Bone marrow (tissue), 2 donors: Measurements from ENCODE around the gene HDGFL2.
"Not testable (repeated sequence)": the region's sequence is repeated elsewhere in the genome, so short reads cannot be mapped to it uniquely, and the experiment has no call there.

ENCODE experiments used
- DNase-seq, 2 donors: peaks; one replicate each; lab custom pipeline; 2025; lab: John Stamatoyannopoulos, UW

Gene HDGFL2

DNA sequence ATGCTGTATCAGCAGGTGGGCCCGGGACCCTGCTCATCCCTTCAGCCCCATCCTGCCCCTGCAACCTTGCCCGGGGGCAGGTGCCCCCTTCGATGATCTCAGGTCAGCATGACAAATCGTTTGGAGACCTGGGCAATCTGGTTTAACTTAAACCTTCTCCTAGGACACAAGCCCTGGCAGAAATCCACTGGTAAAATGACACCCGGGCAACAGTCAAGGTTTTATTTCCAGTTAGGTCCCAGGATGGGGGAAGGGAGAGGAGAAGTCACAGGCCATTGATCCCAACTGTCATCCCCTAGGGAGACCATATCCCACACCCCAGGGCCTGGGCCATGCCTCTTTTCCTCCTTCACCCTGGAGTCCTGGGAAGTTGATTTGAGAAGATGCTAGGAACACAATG, 64.7 kb downstream of the HDGFL2 start:
- no peak for DNase-seq

DNA sequence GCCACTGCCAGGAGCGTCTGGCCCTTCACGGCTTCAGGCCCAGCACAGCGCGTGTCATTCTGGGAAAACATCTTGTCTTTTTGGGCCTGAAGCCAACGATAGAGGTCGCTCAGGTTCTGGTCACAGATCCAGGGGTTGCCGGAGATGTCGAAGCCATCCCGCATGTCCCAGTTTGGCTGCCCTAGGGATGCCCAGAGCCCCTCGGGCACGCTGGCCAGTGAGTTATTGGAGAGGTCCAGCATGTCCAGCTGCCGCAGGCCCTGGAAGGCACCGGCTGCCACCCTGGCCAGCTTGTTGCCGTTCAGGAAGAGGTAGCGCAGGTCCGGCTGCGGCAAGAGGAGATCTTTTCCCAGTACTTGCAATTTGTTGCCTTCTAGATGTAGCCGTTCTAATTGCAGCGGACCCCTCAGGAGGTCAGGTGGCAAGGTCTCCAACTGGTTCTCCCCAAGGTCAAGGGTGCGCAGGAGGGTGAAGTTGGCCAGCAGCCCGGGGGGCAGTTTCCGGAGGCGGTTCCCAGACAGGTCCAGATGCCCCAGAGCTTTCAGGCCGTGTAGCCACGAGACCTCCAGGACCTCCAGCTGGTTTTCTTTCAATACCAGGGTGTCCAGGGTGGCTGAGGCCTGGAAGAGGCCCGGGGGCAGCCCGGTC, 66.0 kb downstream of the HDGFL2 start:
- no peak for DNase-seq

DNA sequence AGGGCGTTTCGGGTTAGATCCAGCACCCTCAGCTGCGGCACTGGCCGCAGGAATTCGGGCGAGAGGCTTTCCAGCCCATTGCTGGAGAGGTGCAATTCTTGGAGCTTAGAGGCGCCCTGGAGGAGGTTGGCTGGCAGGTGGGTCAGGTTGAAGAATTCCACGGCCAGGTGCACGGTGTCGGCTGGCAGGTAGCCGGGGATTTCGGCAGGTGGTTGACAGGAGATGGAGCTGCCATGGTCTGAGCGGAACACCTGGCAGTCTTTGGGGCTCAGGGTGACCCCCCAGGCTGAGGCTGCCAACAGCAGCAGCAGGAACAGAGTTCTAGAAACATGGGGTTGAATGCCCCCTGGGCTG, 66.5 kb downstream of the HDGFL2 start:
- no peak for DNase-seq

DNA sequence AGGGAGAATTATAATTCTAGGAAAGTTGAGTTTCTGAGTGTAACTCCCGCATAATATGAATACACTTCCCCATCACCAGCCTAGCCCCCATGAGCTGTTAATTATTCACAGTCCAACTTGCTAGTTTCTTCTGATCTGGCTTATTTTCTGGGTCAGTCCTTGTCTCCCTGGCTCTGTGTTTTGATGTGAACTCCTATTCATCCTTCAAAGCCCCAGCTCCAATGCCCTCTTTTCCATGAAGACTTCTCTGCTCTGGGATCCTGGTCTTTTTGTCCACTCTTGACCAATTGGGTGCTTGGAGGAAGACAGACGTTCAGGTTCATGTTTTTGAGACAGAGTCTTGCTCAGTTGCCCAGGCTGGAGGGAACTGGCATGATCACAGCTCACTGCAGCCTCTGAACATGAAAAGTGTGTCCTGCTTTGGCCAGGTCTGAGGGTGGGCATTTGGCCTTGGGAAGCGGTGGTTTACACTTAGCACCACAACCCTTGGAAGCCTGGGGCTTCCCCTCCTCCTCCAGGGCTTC, 67.1 kb downstream of the HDGFL2 start:
- no peak for DNase-seq

DNA sequence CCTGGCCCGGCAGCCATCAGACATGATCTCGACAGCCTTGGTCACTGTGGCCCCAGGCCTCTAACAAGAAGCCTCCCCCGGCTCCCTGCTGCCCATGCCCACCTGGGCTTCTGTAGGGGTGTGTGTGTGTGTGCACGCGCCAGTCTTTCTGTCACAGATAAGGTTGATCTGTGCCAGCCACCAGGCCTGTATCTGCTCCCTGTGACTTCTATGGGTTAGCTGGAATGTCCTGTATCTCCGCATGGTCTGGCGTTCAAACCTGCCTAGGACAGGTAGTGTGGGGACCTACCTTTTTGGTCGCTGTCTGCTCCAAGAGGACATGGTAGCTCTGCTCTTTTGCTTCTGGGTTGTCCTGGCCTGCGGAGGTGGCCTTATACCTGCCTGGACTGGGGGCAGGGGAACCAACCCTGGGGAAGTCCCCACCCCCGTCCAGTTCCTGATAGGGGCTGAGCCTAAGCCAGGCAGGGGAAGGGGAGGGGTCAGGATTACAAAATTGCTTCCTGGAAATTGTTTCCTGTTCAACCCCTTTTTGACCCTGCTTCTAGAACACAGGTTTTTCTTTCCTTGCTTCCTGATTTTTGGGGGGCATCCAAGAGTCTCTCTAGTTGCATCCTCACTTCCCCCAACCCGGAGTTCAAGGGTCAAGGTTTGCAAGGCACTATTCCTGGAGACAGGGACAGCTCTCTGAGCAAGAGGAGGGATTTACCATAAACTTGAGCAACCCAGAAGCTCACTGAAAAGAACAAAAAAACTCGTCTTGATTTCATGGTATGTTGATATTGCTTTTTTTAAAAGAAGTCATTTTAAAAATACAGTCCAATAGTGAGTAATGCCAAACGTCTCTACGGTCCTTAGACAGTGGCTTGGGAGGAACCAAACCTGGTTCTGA, 67.8 kb downstream of the HDGFL2 start, which contains the start of gene LRG1:
Gene LRG1, minus strand, starts transcription at position 344 of the 889 bp plus-strand sequence. Its CDS starts 23 bp downstream, at position 321.
- peak in 1 of 2 donors; percentile 48 for DNase-seq

DNA sequence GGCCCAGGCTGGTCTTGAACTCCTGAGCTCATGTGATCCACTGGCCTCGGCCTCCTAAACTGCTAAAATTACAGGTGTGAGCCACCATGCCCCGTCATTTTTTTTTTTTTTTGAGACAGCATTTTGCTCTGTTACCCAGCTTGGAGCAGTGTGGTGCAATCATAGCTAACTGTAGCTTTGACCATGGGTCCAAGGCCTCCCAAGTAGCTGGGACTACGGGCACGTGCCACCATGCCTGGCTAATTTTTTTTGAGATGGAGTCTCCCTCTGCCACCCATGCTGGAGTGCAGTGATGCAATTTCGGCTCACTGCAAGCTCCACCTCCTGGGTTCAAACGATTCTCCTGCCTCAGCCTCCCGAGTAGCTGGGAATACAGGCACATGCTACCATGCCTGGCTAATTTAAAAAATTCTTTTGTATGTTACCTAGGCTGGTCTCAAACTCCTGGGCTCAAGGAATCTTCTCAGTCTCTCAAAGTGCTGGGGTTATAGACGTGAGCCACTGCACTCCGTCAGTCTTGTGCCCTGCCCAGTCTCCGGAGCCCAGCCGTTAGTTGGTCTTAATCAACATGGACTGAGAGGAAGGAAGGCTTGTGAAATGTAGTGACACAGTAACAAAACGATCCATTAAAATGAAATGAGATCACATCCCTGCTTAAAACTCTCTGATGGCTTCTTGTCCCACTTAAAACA, 69.2 kb downstream of the HDGFL2 start:
- DNase-seq, result peak in 1 of 2 donors; percentile 14

DNA sequence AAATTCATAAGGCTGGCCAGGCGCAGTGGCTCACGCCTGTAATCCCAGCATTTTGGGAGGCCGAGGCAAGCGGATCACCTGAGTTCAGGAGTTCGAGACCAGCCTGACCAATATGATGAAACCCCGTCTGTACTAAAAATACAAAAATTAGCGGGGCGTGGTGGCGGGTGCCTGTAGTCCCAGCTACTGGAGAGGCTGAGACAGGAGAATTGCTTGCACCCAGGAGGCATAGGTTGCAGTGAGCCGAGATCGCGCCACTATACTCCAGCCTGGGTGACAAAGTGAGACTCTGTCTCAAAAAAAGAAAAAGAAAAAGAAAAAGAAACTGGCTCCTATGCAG, 69.7 kb downstream of the HDGFL2 start:
- not testable (repeated sequence) for DNase-seq

DNA sequence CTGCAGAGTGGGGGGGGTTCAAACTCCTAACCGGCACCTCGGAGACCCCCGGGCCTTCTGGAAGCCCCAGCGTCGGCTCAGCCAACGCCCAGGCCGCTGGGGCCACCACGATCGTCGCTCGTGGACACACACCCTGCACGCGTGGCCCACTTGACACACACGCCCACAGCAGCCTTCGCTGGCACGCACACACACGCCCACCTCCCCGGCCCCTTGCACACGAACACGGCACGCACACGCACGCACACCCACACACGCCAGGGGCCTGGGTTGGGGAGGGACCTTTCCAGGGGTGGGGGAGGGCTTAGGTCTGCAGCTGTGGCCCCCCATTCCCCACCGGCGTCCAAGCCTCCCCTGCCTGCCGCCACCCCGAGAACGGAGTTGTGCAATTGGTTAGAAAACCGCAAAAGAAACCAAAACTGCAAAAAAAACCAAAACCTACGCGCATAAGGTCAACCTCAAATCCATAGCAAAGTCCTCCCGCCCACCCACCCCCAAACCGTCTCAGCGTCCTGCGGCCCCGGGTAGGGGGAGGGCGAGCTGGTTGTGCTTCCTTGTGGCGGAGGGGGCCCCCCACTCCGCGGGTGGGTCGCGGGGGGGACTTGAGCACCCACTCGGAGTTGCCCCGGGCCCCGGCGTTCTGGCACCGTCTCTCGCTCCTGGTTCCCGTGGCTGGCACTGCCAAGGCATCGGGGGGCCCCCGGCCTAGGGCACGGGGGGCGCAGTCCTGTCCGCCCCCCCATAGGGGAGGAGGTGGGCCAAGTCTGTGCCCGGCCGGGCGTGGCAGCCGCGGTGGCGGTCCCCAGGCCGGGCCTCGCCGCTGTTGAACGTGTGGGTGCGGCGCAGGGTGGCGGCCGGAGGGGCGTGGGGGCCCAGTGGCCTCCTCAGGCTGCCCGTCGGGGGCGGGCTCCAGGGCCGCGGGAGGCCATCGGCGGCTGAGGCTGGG, 71.1 kb downstream of the HDGFL2 start:
- peak in 1 of 2 donors; percentile 26 for DNase-seq

DNA sequence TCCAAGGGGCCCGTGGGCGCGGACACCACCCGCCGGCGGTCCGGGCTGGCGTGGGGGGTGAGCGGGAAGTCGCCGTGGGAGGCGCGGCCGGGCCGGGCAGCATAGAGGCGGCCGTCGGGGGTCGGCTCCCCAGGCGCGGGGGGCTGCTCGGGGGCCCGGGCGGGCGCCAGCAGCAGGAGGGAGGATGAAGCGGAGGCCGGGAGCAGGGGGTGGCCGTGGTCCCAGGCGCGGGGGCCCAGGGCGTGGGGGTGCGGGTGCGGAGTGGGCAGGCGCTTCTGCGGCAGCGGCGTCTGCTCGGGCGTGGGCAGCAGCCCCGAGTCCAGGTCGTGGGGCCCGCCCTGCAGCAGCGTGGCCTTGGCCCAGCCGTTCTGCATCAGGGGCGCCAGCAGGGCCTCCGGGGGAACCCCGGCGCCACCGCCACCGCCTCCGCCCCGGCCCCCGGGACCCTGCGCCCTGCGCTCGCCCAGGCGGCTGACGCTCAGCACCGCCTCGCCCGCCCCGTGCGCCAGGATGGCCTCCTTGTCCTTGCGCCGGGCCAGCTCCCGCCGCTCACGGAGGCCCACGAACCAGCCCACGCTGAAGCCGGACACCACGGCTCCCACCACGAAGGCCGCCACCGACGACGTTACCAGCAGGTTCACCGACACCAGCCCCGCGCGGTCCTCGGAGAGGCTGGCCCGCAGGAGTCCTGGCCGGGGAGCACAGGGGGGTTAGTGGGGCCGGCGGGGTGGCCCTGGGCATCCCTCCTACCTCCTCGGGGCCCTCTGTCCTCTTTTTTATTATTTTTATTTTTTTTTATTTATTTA, 71.9 kb downstream of the HDGFL2 start:
- no peak for DNase-seq

DNA sequence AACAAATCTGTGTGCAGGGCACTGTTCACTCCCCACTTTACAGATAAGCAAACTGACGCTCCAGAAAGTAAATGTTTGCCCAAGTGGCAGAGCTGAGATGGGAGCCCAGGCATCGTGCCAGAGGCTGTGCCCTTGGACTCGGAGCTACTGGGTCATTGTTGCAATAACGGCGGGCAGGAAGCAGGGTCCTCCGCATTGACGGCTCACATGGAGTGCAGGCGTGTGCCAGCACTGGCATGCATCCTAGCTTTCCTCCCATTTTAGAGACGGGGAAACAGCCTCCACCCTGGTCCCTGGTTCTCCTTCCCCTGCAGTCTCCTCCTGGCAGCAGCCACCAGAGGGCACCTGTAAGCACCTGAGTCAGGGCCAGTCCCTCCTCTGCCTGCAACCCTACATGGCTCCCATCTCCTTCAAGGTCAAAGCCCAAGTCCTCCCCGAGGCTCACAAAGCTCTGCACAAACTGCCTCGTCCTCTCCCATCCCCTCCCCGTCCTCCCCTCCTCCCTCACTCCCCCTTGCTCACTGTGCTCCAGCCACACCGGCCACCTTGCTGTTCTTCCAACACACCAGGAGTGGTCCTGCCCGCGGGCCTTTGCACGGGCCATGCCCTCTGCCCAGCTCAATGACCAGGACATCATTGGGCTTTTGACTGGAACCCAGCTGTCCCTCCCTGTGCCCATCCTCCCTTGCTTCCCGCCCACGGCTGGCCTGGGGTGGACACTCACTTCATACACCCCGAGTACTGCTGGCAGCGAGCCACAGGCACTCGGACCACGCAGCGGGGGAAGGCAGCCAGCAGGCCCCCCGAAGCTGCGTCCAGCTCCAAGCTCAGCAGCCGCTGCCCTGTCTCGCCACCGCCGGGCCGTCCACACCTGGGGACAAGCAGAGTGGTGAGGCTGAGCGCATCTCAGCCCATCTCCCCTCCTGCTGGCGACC, 75.5 kb downstream of the HDGFL2 start:
- no peak for DNase-seq

DNA sequence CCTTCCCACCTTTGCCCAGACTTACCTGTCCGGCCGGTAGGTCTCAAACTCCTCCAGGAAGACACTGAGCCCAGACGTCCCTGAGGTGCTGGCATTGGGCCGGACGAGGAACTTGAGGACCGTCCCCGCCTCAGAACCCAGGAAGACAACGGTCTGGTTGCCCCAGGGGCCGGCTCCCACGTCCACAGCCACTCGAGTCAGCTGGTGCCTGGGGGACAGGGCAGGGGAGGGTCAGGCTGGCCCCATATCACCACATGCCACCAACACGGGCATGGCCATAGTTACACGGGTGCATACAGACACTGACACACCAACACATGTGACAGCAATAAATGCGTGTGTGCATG, 76.1 kb downstream of the HDGFL2 start:
- no peak for DNase-seq

DNA sequence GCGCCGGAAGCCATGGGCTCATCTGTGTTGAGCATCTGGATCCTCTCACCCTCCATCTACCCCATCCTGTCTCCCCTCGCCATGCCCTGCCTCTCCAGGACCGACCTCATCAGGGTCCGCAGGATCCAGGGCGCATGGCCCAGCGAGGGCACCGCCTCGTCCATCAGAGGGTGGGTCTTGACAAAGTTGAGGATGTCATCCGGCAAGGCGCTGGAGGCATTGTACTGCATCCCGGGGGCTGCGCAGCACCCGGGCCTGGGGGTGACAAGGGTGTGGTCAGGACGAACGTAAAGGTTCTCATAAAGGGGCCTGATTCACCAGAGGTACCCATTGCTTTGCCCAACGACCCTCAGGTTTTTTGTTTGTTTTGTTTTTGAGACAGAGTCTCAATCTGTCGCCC, 77.9 kb downstream of the HDGFL2 start:
- no peak for DNase-seq

DNA sequence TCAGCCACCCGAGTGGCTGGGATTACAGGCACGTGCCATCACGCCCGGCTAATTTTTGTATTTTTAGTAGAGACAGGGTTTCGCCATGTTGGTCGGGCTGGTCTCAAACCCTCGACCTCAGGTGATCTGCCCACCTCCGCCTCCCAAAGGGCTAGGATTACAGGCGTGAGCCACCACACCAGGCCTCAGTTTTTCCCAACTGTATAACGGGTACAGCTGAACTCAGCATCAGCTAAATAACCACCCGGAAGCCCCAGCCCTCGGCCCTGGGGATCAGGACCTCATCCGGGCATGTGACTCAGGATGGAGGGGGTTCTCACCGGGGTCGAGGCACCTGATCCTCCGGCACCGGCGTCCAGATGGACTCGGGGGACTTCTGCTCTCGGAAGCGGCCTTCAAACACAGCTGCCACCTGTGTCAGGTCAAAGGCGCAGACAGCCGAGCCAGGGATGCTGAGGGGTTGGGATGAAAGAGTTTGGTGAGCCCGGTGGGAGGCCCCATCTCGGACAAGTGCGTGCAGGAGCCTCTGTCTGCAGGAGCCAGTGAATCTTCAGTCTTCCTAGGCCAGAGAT, 78.5 kb downstream of the HDGFL2 start:
- DNase-seq, result no peak
